Measurements from ENCODE around the gene CABLES2.

Gene CABLES2

DNA sequence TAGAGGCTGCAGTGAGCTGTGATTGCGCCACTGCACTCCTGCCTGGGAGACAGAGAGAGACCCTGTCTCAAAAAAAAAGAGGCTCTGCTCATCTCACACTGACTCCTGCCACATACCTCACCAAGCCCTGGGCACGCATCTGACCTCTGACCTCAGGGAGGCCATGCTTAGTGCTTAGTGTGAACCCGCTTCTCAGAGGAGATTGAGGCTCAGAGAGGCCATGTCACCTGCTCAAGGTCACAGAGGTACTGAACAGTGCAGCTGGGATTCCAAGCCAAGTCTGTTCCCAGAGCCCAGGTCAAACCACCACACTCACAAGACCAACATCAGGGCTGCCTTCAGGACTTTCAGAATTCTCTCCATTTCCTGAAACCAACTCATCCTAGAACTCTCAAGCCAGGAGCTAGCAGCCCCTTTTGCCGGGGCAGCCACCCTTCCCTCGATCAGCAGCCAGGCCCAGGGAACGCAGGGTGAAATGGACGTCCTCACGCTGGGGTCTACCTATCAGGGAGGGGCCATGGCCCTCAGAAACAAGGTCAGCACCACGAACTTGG, 2.9 kb downstream of the CABLES2 start:
- no peak for DNase-seq (ENCODE audit: low spot score)

DNA sequence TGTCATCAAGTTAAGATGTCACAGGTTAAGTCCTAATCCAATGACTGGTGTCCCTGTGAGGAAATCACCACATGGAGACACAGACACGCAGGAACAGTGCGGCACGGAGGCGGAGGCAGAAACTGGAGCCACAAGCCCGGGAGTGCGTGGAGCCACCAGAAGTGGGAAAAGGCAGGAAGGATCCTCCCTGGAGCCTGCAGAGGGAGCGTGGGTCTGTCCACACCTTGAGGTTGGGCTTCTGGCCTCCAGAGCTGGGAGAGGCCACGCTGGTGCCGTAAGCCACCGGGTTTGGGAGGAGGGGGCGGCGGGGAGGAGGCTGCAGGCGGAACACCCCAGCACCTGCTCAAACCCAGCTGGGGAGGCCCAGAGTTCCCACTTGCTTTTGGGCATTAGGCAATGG, 3.8 kb downstream of the CABLES2 start:
- no peak for DNase-seq (ENCODE audit: low spot score)

DNA sequence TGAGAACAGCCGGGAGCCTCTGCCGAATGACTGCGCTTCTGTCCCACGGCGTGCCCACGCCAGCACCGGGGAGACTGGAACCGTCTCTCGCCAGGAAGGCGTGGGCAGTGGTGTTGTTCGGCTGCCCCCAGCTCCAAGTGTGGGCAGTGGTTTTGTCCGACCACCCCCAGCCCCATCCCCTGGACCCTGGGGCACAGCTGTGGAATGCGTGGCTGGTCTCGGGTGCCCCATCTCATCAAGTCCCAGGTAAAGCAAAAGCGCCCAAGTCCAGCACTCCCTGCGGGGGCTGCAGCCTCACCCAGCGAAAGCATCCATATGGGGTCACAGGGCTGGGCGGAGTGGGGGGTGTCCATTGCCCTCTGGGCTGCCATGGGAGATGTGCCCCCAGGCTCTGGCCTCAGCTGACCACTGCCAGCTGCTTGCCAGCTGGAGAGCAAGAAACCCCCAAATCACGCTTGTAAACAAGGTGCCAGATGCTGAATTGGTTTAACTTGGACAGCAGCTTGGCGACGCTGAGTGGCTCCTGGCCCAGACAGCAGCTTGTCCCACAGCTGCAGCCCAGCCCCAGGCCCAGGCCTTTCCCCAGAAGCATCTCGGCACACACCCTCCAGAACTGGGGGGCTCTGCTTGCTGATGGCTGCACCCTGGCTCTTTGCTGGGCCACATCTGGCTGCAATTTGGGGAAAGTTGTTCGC, 4.5 kb downstream of the CABLES2 start:
- DNase-seq (ENCODE audit: low spot score), result no peak

DNA sequence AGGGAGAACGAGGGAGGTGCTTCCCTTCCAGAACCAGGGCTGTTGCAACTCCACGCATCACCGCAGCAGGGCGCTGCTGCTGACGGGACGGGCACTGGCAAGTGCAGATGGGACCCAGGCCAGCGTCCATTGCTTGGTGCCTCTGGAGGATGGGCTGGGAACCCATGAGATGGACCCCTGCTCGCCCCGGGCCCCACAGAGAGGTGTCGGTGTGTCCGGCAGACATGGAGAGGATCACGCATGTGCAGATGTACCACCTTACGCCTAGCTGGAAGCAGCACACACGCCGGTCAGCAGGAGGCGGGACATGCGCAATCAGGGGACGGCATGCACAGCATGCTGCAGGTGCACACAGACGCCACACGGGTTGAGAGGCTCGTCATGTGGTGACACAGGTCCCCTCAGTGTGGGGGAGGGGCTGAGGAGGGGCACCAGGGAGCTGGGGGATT, 5.7 kb downstream of the CABLES2 start:
- no peak for DNase-seq (ENCODE audit: low spot score)

DNA sequence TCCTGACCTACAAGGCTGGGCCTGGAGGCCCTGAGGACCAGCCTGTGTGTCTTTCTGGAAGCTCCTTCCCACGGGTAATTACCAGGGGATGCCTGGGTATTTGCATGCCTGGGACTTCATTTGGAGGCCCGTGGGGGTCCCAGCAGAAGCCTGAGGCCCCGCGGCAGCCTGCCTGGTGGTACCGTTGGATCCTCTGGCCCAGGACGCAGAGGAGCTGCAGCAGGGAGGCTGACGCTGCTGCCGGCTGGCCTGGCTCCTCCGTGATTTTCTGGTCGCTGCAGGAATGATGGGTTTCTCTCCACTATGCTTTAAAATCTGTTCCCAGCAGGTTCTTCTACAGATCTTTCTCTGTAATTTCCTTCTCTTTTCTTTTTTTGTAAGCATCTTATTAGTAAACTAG, 6.5 kb downstream of the CABLES2 start:
- no peak for DNase-seq (ENCODE audit: low spot score)

DNA sequence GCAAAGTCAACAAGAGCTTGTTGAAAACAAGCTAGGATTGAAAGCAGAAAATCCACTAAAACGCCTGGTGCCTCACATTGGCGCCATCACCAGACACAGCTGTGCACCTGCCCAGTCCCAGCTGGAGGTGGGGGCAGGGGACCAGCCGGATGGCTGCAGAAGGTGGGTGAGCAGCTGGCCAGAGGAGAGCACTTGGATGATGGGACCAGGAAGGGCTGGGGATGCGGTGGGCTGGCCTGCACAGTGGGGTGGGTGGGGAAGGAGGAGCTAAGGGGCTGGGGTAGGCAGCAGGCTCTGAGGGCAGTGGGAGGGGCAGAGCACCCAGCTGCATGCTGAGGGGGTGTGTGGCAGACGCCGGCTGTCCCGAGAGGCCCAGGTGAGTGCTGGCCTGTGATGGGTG, 7.1 kb downstream of the CABLES2 start:
- DNase-seq (ENCODE audit: low spot score), result no peak

DNA sequence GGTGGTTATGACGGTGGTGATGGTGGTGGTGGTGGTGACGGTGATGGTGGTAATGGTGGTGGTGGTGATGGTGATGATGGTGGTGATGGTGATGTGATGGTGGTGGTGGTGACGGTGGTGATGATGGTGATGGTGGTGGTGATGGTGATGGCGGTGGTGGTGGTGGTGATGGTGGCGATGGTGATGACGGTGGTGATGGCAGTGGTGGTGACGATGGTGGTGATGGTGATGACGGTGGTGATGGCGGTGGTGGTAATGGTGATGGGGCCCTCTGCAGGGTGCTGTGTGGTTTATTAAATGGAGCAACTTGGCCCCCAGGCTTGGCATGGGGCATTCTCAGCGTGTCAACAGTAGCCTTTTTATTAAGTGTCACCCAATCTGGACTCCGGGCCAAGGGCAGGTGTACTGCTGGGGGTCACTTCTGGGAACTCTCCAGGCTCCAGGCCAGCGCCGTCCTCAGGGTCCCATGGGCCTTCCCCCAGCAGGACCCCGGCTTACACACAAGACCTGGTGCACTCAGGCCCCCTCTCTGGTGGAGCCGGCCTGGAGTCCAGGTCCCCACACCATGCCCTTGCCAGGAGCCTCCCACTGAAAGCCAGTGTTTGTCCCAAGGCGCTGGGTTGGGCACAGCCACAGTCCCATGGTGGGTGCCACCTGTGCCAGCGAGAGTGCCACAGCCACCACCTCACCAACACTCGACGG, 8.8 kb downstream of the CABLES2 start:
- no peak for DNase-seq (ENCODE audit: low spot score)

DNA sequence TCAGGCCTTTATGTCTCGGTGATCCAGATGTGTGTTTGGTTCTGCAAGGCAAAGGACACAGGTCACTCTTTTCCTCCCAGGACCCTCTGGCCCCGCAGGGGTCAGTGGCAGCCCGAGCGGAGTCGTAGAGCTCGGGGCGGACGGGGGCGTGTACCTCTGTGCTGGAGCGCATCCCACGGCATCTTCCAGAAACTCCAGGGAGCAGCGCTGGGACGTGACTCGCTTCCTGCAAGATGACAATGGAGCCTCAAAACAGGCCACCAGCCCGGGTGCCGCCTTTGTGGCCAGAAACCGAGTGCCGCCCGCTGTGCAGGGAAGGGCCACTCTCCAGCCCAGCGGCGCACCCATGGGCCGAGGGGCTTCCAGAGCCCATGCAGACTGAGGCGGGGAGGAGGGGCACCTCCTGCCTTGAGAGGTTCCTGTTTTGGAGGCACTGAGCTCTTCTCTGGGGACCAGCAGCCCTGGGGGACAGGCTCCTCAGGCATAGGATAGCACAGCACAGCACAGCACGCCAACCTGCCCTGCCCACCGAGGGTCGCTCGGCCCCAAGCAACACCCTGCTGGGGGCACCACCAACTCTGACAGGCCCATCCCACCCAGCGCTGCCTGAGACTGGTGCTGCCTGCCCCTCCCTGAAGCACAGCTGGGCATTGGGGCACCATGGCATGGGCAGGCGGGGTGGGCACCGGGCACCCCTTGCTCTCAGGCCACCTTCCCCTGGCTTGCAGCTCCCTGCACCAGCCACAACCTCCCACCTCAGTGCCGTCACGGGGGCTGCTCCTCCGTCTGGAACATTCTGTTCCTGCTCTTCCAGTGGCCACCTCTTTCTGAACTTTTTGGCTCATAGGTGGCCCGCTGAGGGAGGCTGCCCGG, 10.5 kb downstream of the CABLES2 start:
- no peak for DNase-seq (ENCODE audit: low spot score)

DNA sequence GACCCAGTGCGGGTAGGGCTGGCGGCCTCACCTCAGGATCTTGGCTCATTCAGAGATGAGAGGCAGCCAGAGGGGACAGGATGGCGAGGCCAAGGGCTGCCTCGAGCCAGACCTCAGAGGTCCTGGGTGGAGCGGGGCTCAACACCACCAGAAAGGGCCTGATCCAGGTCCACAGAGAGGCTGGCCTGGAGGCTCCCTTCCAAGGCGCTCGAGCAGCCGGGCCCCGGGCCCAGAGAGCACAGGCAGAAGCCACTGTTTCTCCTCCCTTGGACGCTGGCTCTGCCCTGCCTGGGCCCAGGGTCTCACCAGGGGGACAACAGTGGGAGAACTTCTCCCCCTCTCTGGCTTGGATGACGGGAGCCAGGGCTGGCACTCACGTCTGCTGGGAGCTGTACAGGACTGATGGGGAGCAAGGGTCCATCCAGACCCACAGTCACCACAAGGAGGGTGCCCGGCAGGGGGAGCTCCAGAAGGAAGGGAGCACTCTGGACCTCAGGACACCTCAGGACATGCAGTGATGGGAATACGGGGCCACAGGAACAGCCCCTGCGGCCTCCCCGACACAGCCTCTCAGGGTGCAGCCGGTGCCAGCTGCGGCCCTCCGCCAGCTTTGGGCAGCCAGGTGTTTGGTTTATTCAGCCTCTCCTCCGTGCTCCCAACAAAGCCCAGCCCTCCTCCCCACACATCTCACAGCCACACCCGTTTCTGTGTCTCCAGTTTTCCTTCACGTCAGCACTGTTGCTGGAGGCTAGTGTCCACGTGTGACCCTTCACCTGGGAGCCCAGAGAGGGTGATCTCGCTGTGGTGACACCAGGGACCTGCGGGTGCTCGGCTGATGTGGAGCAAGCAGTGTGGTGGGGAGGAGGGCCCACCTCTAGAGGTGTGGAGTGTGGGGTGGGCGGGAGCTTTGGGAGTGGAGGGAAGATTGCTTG, 11.5 kb downstream of the CABLES2 start:
- DNase-seq (ENCODE audit: low spot score), result no peak

DNA sequence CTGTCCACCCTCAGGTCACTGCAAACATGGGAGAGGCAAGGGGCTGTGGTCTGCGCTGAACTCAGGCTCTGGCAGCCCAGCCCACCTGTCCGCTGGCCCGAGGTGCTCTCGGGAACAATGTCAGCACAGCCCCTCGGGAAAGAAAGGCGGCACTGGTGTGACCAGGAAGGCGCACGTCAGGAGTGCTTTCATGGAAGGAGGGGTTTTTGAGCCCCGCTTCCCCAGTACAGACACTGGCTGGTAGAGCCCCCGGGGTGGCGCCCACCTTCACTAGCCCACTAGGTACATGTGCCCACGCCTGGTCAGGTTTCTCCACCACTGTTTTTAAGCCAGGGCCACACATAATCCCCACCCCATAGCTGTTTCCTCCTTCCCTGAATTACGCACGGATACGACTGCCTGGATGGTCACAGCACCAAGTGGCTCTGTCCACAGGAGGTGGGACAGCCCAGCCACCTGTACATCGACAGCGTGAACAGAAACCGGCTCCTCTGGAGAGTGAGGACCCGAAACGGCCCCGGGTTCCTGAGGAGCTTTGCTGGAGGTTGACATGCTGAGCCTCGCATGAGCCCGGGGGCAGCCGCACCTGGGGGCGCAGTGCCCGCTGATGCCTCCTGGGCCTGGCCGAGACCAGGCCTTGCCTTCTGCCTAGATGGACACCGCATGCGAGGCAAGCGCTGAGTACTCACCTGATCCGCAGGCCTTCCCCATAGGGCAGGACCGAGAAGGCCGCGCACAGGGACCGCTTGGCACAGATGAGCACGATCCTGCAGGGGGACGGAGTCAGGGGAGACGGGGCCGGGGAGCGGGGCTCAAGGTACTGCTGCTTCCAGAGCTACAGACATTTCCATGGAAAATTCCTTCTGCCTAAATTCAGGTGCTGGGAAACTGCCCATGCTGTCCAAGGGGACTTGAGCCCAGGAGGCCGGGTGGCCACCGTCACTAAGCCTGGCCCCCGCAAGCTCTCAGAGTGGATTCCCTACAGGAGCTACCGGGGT, 12.5 kb downstream of the CABLES2 start:
- DNase-seq (ENCODE audit: low spot score), result no peak

DNA sequence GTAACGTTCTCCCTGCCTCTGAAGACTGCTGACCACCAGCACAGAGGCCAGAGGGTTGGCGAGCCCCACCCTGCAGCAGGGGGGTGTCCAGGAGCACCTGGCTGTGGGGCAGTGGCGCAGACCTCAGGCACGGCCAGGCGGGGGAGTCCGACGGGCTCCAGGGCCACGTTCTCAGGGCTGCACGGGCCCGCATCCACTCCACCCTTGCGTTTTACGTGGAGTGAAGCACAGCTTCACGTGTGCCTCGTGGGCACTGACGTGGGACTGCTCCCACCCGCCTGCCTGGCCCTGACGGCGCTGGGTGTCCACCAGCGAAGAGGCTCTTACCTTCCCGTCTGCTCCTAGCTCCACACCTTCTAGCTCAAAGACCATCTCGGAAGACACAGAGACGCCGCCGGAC, 13.3 kb downstream of the CABLES2 start:
- DNase-seq (ENCODE audit: low spot score), result no peak

DNA sequence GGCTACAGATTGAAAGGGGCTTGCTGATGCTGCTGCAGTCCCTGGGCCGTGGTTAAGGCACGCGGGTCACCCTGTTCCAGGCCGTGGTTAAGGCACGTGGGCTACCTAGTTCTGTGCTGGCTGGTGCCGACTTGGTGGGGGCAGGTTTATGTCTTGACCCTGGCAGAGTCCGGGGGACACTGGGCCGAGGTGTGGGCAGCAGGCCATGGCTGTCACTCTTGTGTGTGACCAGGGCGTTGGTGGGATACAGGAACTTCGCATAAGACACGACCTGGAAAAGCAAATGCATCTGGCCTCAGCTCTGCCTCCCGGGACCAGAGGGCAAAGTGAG, 13.8 kb downstream of the CABLES2 start:
- no peak for DNase-seq (ENCODE audit: low spot score)

DNA sequence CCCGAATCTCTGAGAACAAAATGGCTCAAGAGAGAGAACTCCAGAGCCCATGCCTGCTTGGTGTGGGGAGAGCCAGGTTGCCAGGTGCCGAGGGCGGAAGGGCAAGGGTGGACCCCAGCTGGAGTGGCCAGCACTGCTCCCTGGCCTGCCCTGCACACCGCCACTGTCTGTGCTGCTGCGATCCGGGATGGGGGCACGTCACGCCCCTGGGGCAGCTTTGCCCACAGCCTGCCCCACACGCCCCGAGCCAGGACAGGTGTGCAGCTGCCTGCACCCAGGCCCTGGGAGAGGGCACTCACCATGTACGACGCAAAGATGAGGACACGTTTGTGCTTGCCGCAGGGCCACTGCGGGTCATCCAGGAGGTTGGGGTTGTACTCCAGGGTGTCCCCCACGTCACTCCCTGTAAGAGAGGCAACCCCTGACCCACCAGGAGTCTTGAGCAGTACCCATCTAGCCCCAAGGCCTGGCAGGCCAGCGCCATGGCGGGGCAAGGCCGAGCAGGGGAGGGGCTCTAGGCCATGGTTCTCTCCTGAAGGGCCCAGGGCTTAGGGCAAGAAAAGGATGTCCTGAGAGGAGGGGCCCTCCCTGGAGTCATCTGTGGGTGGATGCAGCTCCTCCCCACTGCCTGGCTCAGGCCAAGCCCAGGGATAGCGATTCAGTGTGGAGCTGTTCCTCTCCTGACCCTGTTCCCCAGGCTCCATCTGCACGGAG, 14.3 kb downstream of the CABLES2 start:
- no peak for DNase-seq (ENCODE audit: low spot score)

DNA sequence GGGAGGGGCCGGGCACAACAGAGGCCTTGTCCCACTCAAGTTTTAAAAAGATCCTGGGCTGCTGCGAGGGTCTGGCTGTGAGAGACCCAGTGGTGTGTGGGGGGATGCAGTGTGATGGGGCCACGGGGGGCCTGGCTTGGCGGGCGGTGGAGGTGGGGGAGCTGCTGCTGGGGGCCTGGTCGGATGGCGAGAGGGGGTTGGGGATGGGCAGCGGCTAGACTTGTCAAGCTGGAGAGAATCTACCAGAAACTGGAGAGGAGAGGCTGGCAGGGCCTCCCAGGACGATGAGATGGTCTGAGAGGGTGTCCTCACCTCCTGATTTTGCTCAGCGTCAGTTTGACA, 15.0 kb downstream of the CABLES2 start:
- DNase-seq (ENCODE audit: low spot score), result no peak

DNA sequence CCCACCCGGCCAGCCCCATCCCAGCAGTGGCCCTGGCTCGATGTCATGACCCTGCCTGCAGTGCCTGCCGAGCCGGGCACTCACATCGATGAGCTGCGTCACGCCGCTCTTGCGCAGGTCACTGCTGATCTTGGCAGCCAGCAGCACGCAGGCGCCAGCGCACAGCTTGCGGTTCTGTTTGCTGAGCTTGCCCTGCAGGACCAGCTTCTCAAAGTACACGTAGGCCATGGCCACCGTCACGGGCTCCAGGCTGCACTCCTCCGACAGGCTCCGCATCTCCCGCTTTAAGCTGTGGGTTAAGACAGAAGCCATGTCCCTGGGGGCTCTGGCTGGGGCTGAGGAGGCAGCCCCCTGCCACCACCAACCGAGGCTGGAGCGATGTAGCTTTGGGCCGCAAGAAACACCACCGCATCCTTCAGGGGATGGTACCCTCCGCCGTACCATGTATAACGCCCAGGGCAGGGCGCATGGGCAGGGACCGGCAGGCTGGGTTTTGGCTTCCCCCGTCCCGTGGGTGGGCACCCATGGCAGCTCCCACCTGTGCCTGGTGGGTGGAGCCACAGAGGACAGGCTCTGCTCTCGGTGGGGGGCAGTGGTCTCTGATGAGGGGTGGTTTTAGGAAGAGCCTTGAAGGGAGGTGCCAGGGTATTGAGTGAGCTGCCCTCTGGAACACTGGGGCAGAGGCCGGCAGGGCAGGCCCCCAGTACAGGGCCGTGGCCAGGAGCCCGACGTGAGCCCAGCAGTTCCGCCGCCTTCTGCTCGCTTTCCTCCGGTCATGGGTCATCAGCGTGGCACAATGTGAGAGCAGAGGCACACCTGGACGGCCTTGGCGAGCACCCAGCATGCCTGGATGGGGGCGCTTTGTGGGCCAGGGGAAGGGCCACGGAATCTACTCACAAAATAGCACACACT, 15.7 kb downstream of the CABLES2 start:
- no peak for DNase-seq (ENCODE audit: low spot score)

DNA sequence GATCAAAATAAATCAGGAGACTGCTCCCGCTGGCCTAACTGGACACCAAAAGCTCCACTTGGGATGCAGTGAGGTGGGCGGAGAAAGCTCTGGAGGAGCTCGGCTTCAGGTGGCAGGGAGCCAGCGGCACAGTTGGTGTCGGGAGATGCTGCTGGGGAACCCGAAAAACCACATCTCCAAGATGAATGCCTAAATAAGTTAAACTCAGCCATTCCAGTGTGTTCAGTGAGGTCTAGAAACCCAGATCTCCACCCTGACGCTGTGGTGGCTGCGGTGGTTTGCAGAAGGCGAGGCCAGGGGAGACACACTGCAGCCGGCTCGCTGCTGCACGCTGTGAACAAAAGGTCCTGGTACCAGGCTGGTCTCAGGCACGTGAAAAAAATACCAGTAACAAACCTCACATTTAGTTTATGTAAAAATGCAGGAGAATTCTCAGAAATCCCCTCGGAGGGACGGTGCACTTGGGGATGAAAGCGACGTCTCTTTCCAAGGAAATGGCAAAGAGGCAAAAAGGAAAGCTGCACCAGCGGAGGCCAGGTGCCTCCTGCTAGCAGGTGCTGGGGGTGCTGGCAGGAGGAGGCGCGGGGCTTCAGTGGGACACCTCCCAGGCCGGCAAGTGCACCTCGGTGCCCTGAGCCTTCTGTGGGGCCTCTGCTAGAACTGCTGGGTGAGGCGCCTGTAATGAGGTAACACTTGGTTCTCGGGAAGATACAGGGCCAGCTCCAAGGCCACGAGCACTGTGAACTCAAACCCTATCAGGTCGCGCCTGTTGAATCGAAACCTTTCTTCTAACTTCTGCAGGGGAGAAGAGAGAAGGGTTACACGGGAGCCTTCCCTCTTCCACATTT, 16.5 kb downstream of the CABLES2 start:
- DNase-seq (ENCODE audit: low spot score), result no peak

DNA sequence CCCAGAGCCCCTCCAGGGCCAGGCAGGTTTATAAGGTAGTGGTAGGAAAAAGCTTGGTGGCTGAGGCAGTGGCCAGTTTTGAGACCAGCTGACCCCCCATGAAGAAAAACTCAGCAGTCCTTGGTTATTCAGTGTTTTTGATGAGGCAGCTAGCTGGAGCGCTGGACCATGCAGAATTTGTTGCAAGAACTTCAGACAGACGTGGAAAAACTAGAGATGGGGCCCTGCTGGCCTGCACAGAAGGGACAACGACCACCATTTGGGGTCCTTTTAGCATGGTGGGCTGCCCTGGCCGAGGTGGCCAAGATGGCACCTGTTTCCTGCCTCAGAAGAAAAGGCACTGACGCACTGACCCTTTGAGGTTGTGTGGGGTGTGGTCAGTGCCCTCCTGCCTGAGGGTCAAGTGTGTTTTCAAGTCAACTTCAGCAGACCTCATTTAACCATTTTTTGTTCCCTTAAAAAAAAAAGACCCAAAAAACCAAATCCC, 17.4 kb downstream of the CABLES2 start:
- no peak for DNase-seq (ENCODE audit: low spot score)

Measured in globus pallidus (tissue), 1 donor.